CD4-positive, alpha-beta T cell treated with Interleukin-4 for 1 hour (primary cell): ENCODE measurements around the gene ANGPTL2.
"Not testable (repeated sequence)": the region's sequence is repeated elsewhere in the genome, so short reads cannot be mapped to it uniquely, and the experiment has no call there.

Experiments
- DNase-seq, 2 donors: peaks; one replicate each; pipeline ENCODE4 v3.0.0-alpha.2; 2020 to 2022

The ANGPTL2 gene

DNA sequence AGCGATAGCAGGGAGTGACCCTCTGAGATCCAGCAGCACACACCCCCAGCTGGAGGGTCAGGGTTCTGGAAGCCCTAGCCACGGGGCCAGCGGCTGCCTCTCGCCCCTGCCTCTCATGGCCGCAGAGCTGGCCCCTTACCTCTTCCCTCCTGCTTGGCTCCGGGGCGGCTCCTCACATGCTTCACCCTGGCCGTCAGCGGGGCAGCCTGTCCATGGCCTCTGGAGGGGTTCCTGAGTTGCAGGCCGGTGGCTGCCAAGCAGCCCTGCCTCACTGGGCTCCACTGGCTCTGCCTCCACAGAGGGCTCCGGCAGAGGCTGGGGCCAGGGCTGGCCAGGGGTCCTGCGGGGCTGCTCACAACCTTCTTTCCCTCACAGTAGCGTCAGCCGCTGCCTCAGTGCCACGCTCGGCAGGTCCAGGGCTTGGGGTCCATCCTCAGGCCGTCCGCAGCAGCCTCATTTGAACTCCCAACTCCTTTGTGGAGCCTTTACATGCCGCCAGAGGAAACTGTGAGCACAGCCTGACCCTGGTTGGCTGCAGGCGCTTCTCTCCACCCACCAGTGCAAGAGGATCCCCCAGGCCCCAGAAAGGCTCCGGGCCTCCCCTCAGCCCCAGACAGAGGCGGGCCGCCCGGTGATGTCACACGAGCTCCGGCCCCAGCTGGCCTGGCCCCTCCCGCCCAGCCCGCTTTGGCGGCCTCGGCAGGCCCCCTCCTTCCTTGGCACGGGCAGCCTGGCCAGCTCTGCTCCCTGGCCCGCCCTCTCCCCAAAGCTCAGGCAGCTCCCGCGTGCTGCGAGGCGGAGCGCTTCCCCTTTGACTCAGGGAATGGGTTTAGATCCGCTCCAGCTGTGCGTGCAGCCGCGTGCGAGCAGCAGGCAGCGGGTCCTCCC, at the start of gene ANGPTL2:
Gene ANGPTL2 (minus strand): TSS at position 460 of the 888 bp plus-strand sequence. CDS start 13,904 bp downstream, outside the sequence.
- no peak for DNase-seq

GRCh38 chr9:127171348-127171747, 48.9 kb upstream of the ANGPTL2 start:
- DNase-seq: not testable (repeated sequence)

DNA sequence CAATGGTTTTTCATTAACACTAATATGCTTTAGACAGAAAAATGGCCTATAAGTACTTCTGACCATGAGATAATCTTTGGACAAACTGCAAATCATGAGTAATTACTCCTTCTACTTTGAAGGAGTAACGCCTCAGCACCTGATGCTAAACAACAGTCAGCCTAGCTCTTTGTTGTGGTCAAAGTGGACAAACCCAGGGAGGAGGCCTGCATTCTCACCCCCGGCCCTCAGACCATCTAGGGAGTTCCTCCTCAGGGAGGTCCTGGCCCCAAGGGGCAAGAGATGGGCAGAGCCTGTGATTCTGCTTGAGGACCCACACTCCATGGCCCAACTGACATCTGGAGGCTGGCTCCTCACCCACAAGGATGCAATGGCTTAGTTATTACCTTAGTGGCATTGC, 48.2 kb upstream of the ANGPTL2 start:
- no peak for DNase-seq

- no peak for DNase-seq
Observed at GRCh38 chr9:127170103-127170502, 47.7 kb upstream of the ANGPTL2 start.

- no peak for DNase-seq
Observed at GRCh38 chr9:127169575-127169883, 47.1 kb upstream of the ANGPTL2 start.

DNA sequence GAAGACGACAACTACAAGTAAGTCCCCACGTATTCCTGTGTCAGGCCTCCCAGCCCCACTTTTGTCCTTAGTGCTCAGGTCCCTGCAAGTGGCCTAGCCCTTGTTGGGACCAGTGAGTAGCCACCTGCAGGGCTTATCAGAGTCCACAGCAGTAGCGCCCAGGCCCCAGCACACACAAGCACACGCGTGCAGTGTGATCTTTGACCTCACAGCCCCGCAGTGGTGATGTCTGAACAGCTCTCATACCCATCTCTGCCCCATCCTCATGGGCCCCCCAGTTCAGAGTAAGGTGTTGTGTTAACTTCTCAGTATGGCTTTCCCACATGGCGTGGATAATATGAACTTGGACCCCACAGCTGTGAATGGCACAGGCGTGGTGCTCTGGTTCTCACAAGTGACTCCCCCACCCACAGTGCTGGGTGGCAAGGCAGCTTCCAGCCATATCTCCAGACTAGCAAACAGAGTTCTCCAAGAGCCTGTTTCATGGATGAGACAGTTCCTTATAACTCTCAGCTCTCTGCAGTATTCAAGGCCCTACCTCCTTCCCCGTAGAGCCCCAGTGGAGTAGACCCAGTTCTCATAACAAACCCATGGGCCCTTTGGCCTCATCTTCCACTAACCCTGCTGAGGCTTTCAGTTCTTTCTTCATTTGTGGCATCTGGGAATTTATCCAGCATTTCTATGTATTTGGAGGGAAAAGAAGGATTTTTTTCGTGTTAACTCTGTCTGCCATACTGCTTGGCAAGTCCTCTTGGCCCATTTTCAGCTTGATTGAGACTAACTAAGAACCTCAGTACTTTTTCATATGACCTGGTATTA, 46.5 kb upstream of the ANGPTL2 start:
- DNase-seq: no peak

DNA sequence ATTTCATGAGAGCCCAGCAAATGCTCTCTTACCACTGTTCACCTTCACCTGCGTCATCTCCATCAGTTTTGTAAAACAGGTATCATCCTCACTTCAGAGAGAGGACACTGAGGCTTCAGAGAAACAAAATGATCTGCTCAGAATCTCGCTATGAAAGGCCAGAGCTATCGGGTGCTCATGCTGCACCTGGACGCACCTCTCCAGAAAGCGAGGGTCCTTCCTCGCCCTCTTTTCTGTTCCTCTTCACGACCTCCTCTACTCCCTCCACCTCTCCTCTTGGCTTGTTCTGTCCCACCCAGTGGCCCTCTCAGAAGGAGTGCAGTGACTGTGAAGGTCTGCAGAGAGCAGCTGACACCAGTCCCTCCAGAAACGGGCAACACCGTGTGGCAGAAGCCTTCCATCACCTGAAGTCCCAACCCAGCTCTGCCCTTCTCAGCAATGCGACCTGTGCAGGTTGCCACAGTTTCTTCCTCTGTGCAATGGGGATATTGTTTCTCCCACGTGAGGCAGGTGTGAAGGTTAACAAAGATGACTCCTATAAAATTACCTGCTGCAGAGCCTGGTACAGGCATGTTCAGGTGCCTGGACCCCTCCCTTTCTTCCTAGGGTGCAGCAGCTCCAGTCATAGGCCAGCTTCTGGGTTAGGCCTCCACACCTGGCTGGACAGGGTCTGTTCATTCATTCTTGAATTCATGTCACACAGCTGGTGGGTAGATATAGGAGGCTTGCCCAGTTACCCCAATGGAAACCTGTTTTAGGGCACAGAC, 45.3 kb upstream of the ANGPTL2 start:
- DNase-seq: no peak

DNA sequence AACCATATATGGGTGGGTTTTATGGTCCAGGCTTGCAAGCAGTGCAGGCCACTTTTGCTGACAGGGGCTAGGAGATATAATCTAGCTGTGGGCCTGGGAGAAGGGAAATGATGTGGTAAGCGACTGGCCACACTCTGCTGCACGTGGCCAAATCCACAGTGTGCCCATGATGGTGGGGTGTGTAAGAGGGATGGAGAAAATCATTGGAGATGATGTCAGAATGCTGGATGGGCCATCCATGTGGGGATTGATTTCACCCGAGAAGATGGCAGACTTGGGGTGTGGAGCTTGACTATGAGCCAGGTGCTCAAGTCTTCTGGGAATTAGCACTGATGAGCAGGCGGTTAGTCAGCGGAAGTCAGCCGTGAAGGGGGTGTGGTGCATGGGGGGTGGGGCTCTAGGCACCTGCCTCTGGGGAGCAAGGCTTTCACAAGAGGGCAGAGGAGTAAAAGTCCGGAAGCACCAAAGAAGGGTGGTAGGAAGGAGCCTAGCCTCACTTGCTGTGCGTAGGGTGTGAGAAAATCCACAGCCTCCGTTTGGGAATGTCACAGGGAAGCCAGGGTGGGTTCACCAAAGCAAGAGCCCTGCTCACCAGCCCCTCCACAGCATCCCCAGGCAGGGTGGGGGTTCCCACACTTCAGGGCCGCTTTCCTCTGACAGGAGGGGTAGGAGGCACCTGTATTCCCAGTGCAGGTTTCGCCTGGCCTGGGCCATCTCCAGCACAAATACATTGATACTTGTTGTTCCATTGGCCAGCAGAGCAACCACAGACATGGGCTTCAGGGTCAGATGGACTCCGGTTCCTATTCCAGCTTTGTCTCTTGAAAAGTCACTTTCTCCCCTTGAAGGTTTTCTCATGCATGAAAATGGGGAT, 44.5 kb upstream of the ANGPTL2 start:
- peak in 1 of 2 donors; percentile 74 for DNase-seq

DNA sequence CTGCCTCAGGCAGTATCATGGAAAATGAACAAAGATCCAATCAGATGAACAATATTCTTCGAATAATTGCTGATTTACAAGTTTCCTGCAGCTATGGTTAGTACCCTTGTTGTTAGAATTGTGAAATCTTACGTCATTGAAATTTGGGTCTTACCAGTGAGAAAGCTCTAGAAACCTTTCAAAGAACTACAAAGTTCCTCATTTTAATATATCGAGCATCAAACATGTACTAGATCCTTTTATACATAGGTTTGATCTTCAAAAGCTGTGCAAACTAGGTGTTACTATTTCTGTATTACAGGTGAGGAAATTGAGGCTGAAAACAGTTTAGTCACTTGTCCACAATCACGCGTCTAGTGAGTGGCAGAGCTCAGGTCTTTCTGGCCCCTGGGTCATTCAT, 43.7 kb upstream of the ANGPTL2 start:
- no peak for DNase-seq

GRCh38 chr9:127165116-127165515, 42.7 kb upstream of the ANGPTL2 start:
- DNase-seq: peak in 1 of 2 donors; percentile 7

DNA sequence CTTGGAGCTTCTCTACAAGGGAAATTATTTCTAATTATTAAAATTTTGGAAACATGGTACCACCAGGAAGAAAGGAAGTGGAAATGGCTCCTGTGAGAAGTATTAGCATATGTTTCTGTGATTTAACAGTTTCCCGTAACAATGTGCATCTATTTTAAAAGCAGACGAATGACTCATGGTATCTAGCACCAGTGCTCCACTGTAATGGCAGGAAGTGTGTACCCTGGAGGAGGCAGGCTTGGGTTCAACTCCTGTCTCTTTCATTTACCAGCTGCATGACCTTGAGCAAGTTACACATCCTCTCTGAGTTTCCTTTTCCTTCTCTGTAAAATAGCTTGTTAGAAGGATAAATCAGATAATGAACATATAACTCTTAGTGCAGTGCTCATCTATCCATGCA, 41.0 kb upstream of the ANGPTL2 start:
- peak in 1 of 2 donors; percentile 6 for DNase-seq

DNA sequence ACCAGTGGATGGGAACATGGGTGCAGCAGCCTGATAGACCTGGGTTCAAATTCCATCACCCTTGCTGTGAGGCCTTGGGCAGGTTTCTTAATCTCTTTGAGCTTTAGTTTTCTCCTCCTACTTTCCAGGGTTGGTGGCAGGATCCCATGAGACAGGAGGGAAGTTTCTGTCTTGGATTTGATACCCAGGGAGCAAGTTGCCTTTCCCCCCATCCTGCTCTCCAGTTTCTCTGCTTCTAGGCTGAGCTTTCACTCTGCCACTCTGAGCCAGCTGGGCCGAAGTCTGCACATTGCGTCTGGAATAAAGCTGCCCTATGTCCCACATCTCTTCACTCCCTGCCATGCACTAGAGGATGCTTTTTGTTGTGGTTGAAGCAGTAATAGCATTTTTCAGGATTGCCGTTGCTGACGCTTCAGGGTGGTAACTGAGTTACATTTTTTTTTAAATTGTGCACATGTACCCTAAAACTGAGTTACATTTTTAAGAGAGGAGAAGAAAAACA, 40.5 kb upstream of the ANGPTL2 start:
- peak in 1 of 2 donors; percentile 4 for DNase-seq

DNA sequence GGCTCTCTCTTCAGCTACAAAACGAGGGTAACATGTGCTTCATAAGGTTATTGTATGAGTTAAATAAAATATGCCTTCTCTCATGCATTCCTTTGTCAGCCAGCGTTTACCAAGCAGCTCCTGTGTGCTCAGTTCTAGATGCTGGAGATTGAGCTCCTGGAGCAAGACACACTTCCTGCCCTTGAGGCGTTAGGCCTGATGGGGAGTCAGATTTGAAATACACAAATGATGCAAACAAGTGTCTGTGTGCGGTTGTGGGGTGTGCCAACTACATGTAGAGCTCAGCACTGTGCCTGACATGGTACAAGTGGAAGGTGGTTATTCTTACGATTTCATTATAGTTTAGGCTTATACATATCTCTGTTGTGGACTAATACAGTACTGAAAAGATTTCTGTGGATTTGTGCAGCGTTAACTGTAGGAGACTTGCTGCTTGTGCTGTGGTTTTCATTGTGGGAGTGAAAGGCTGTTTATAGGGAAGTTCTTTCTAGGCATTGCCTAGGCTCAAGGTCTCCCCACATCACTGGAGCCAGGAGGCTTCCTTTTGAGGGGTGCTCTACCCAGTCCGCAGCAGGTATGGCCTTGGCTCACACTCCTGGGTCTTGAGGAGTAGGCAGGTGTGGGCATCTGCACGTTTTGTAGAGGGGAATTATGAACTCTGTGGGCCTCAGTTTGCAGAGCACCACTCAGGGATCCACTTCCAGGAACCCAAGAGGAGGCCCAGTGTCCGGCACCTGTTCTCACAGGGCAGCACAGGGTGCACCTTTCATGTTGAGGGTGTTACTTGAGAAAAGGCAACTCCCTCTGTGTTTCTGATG, 39.8 kb upstream of the ANGPTL2 start:
- DNase-seq: peak in 1 of 2 donors; percentile 6

DNA sequence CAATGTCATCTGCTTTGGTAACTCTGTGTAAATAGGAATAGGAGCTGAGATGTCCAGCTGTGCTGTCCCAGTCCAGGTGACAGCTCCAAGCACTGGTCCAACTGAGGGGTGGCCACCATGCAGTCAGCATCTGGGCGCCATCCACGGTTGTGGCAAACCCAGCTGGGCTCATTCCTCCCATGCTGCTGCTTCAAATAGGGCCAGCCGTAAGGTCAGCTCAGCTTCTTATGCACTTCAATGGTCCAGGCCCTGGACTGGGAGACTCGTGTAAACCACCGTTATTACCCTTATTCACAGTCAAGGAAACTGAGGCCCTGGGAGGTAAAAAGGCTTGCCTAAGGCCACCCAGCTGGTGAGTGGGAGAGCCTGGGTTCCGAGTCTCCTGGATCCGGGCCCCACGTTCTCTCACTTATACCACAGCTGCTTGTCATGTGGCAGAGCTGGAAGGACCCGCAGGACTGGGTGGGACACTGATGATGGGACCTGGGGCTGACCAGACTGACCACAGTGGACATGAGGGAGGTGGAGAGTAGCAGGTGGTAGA, 38.7 kb upstream of the ANGPTL2 start:
- peak in 1 of 2 donors; percentile 1 for DNase-seq

GRCh38 chr9:127159949-127160610, 37.6 kb upstream of the ANGPTL2 start:
- peak in 1 of 2 donors; percentile 2 for DNase-seq

DNA sequence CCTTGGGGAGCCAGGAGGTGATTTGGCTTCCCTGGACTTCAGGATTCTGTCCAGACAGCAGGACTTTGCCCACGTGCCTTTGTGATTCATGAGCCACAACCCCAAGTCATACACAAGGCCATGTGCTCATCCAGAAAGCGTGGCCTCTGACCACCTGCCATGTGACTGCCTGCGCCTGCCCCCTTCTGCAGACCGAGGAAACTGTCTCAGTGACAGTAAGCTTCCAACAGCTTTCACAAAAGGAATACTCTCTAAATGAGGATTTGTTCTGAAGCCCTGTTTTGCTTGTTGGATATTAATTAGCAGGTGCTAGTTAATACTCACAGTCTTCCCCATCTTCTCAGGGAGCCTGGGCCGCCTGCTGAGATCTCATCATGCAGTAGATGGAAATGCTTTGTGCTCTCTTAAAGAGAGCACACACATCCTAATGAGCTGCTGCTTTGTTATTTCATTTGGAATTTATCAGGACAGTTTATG, 36.9 kb upstream of the ANGPTL2 start:
- DNase-seq: peak in 1 of 2 donors; percentile 7

DNA sequence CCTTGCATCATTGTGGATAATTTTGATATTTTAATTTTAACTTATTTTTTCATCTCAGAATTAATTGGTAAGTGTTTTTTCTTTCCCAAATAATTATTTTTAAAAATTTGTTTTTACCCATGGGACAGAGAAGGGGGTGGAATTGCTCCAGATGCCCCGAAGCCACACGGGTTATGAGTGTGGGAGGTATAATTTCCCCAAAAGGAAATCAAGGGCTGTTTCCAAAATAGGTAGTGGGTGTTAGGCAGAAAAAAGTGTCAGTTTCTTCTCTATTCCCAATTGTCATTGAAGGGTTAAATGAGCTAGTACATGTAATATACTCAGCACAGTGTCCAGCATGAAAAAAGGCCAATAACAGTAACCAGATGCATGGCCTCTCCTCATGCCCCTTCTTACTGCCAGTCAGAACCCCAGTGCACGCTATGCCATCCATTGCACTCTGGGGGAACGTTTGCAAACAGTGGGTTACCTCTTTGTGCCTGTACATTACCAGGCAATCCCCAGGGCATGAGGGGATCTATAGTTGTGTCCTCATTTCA, 36.4 kb upstream of the ANGPTL2 start:
- DNase-seq: no peak

- no peak for DNase-seq
Observed at GRCh38 chr9:127155314-127155960, 33.0 kb upstream of the ANGPTL2 start.
